Panc1 (cell line): Measurements from ENCODE around the gene NINL.

Experiments used
- CTCF ChIP-seq: fragments of 450-650 bp; IDR thresholded peaks from 2 replicates; pipeline ENCODE4 v1.5.1; 2017; ENCODE audit warnings: mild to moderate bottlenecking
- POLR2AphosphoS5 ChIP-seq: IDR thresholded peaks from 2 replicates; pipeline ENCODE4 v1.6.1; 2012; ENCODE audit warnings: mild to moderate bottlenecking, low read depth, low read length, moderate library complexity
- REST ChIP-seq, 2 experiments: IDR thresholded peaks; 2 replicates each; pipeline ENCODE4 v1.6.1; 2011 to 2012; ENCODE audit warnings: low read depth in 2 of 2, control low read depth in 1 of 2, low read length in 1 of 2, mild to moderate bottlenecking in 1 of 2, moderate library complexity in 1 of 2; ENCODE audit not compliant: insufficient read depth in 1 of 2
- SIN3A ChIP-seq: IDR thresholded peaks from 2 replicates; pipeline ENCODE4 v1.6.1; 2012; ENCODE audit warnings: low read depth, mild to moderate bottlenecking, low read length, moderate library complexity, borderline replicate concordance; ENCODE audit not compliant: insufficient read depth

GRCh38 chr20:25452333-25452732 is 133.0 kb downstream of the NINL start:
- TF ChIP-seq CTCF = no peak
- no peak for TF ChIP-seq SIN3A
- no peak for TF ChIP-seq REST (IDR thresholded peaks at IDR 0.05; ENCODE audit: insufficient read depth in 1 of 2, low read depth in 2 of 2, low read length in 1 of 2)
- no peak for TF ChIP-seq POLR2AphosphoS5
